ENCODE data around the gene SOX9.
"Not testable (repeated sequence)": the region's sequence is repeated elsewhere in the genome, so short reads cannot be mapped to it uniquely, and the experiment has no call there.

Gene SOX9

GRCh38 chr17:72126575-72127486, 6.0 kb downstream of the SOX9 start:
- DNase-seq (ENCODE audit: low spot score), result peak; percentile 89

GRCh38 chr17:72128039-72128438, 7.2 kb downstream of the SOX9 start:
- DNase-seq (ENCODE audit: low spot score), result no peak

- DNase-seq (ENCODE audit: low spot score), result peak; percentile 16
Observed at GRCh38 chr17:72134608-72135394, 14.0 kb downstream of the SOX9 start.

- DNase-seq (ENCODE audit: low spot score), result no peak
Observed at GRCh38 chr17:72135546-72136325, 14.9 kb downstream of the SOX9 start.

- DNase-seq (ENCODE audit: low spot score), result no peak
Observed at GRCh38 chr17:72136692-72137091, 15.9 kb downstream of the SOX9 start.

GRCh38 chr17:72137161-72137560, 16.3 kb downstream of the SOX9 start:
- no peak for DNase-seq (ENCODE audit: low spot score)

- DNase-seq (ENCODE audit: low spot score), result no peak
Observed at GRCh38 chr17:72139212-72139611, 18.4 kb downstream of the SOX9 start.

GRCh38 chr17:72141336-72141735, 20.5 kb downstream of the SOX9 start:
- DNase-seq (ENCODE audit: low spot score), result no peak

- not testable (repeated sequence) for DNase-seq (ENCODE audit: low spot score)
Observed at GRCh38 chr17:72142097-72142496, 21.3 kb downstream of the SOX9 start.

- DNase-seq (ENCODE audit: low spot score), result no peak
Observed at GRCh38 chr17:72142614-72143013, 21.8 kb downstream of the SOX9 start.

- DNase-seq (ENCODE audit: low spot score), result no peak
Observed at GRCh38 chr17:72143245-72143644, 22.4 kb downstream of the SOX9 start.

- DNase-seq (ENCODE audit: low spot score), result no peak
Observed at GRCh38 chr17:72144101-72144500, 23.3 kb downstream of the SOX9 start.

GRCh38 chr17:72145562-72145961, 24.7 kb downstream of the SOX9 start:
- no peak for DNase-seq (ENCODE audit: low spot score)

GRCh38 chr17:72145962-72146361, 25.1 kb downstream of the SOX9 start:
- no peak for DNase-seq (ENCODE audit: low spot score)

GRCh38 chr17:72146371-72146770, 25.6 kb downstream of the SOX9 start:
- DNase-seq (ENCODE audit: low spot score), result no peak

GRCh38 chr17:72150632-72151460, 30.0 kb downstream of the SOX9 start:
- DNase-seq (ENCODE audit: low spot score), result no peak

- peak; percentile 93 for DNase-seq (ENCODE audit: low spot score)
Observed at GRCh38 chr17:72151565-72152386, 31.0 kb downstream of the SOX9 start.

- no peak for DNase-seq (ENCODE audit: low spot score)
Observed at GRCh38 chr17:72152387-72152929, 31.6 kb downstream of the SOX9 start.

GRCh38 chr17:72158895-72159885, 38.4 kb downstream of the SOX9 start:
- DNase-seq (ENCODE audit: low spot score), result peak; percentile 62
